SU-DHL-6 (cell line): Measurements from ENCODE around the gene IKBKG.

Experiments
- CTCF ChIP-seq: fragments of 200-600 bp; sonication (generic); IDR thresholded peaks from one replicate; pipeline ENCODE4 v1.5.1; 2017; ENCODE audit warnings: antibody characterized with exemption, mild to moderate bottlenecking, low read length, moderate library complexity; ENCODE audit not compliant: insufficient read depth, poor library complexity, severe bottlenecking
- EZH2phosphoT487 ChIP-seq: fragments of 200-600 bp; sonication (generic), shearing (Covaris generic); conservative IDR thresholded peaks from 2 replicates; pipeline ENCODE4 v1.6.1; 2018; ENCODE audit warnings: mild to moderate bottlenecking, antibody characterized with exemption, low read length, moderate library complexity, mixed read lengths

GRCh38 chrX:154593201-154593600, 45.8 kb downstream of the IKBKG start:
- no peak for TF ChIP-seq CTCF
- no peak for TF ChIP-seq EZH2phosphoT487
